H1 (cell line): ENCODE results near the gene DENND2C. TPM values are rescaled to one million over a fixed set of nuclear protein-coding genes. Genes with fewer than 3 reads are reported as not detected.

ENCODE experiments used
- CTCF ChIA-PET: fragments of 300-600 bp; sonication (Branson Sonifier 250); formaldehyde crosslinking; loops from one replicate; lab custom pipeline; 2021; ENCODE audit not compliant: partially characterized antibody; lab: Charles Lee
- POLR2A ChIA-PET: fragments of 300-600 bp; sonication (Branson Sonifier 250); formaldehyde crosslinking; loops from one replicate; lab custom pipeline; 2021; ENCODE audit warnings: inconsistent platforms; ENCODE audit not compliant: partially characterized antibody; lab: Charles Lee
- DNase-seq, 2 experiments: peaks; one replicate each; pipeline versions ENCODE4 v3.0.0 to v3.0.0-alpha.2; 2010 to 2022; ENCODE audit warnings: low spot score in 2 of 2, low read depth in 1 of 2, mixed read lengths in 1 of 2
- FAIRE-seq: peaks from 2 replicates; lab custom pipeline; 2011; peaks lifted over from hg19 to GRCh38; lab: Jason Lieb, UNC
- H2AFZ ChIP-seq: 2 replicates; pipeline ENCODE4 v1.8.1; 2012; ENCODE audit warnings: low read length, inconsistent platforms
- H2AK5ac ChIP-seq: 2 replicates; pipeline ENCODE4 v1.6.1; 2013; ENCODE audit warnings: low read depth, low read length
- H2BK120ac ChIP-seq: replicated peaks from 2 replicates; pipeline ENCODE3; 2013; ENCODE audit warnings: low read depth, low read length, inconsistent platforms
- H2BK12ac ChIP-seq: 2 replicates; pipeline ENCODE4 v1.6.1; 2013; ENCODE audit warnings: low read depth, low read length
- H2BK15ac ChIP-seq: 2 replicates; pipeline ENCODE4 v1.6.1; 2013; ENCODE audit warnings: low read length
- H2BK20ac ChIP-seq: 2 replicates; pipeline ENCODE4 v1.6.1; 2013; ENCODE audit warnings: low read length
- H2BK5ac ChIP-seq: 2 replicates; pipeline ENCODE4 v1.6.1; 2013; ENCODE audit warnings: low read depth, low read length
- H3K14ac ChIP-seq: 2 replicates; pipeline ENCODE4 v1.6.1; 2013; ENCODE audit warnings: inconsistent platforms; ENCODE audit not compliant: insufficient read length
- H3K18ac ChIP-seq: 2 replicates; pipeline ENCODE4 v1.6.1; 2013; ENCODE audit warnings: low read length; ENCODE audit errors: extremely low read depth
- H3K23ac ChIP-seq: 2 replicates; pipeline ENCODE4 v1.6.1; 2013; ENCODE audit warnings: inconsistent platforms; ENCODE audit not compliant: insufficient read length
- H3K23me2 ChIP-seq: 2 replicates; pipeline ENCODE4 v1.6.1; 2013; ENCODE audit warnings: low read depth, low read length
- H3K27ac ChIP-seq: 2 replicates; pipeline ENCODE4 v1.6.1; 2011; ENCODE audit warnings: low read depth, low read length, inconsistent platforms
- H3K27me3 ChIP-seq, 4 experiments: replicated peaks in 1 of 4; 1 replicate in 1 of 4; 2 replicates in 3 of 4; pipeline versions ENCODE4 v1.6.1 to v1.8.1; 2011 to 2013; ENCODE audit warnings: low read length in 3 of 4, mild to moderate bottlenecking in 3 of 4, inconsistent platforms in 2 of 4, mixed read lengths in 2 of 4, moderate library complexity in 1 of 4; ENCODE audit not compliant: control insufficient read depth in 3 of 4, insufficient read depth in 3 of 4; ENCODE audit errors: extremely low read depth in 1 of 4
- H3K36me3 ChIP-seq, 4 experiments: 2 replicates each; pipeline versions ENCODE4 v1.6.1 to v1.8.1; 2011 to 2013; ENCODE audit warnings: mild to moderate bottlenecking in 4 of 4, low read length in 3 of 4, moderate library complexity in 2 of 4, control low read depth in 1 of 4, inconsistent platforms in 1 of 4; ENCODE audit not compliant: insufficient read depth in 4 of 4, control insufficient read depth in 2 of 4
- H3K4ac ChIP-seq: replicated peaks from 2 replicates; pipeline ENCODE3; 2013; ENCODE audit warnings: low read length, low read depth, mixed read lengths, inconsistent platforms; ENCODE audit not compliant: insufficient read length
- H3K4me1 ChIP-seq, 4 experiments: replicated peaks in 1 of 4; 1 replicate in 1 of 4; 2 replicates in 3 of 4; pipeline versions ENCODE4 v1.6.1 to v1.8.1; 2011 to 2013; ENCODE audit warnings: low read length in 3 of 4, inconsistent platforms in 2 of 4, mixed read lengths in 1 of 4; ENCODE audit not compliant: insufficient read depth in 4 of 4, control insufficient read depth in 3 of 4
- H3K4me2 ChIP-seq, 2 experiments: 2 replicates each; pipeline versions ENCODE4 v1.6.1 to v1.8.1; 2011 to 2013; ENCODE audit warnings: low read depth in 2 of 2, low read length in 2 of 2, control low read depth in 1 of 2, inconsistent platforms in 1 of 2, mild to moderate bottlenecking in 1 of 2; ENCODE audit not compliant: insufficient read depth in 1 of 2
- H3K4me3 ChIP-seq, 4 experiments: fragments of 200-600, 300-600 bp in 1 of 4; sonication (generic), shearing (Covaris generic), sonication (Bioruptor Twin) in 1 of 4; 2 replicates each; pipeline versions ENCODE4 v1.5.1 to v1.8.1; 2011 to 2016; ENCODE audit warnings: low read length in 4 of 4, low read depth in 3 of 4, control low read depth in 2 of 4, inconsistent platforms in 2 of 4, mild to moderate bottlenecking in 2 of 4, mixed read lengths in 1 of 4, moderate library complexity in 1 of 4; ENCODE audit not compliant: insufficient read depth in 2 of 4; ENCODE audit errors: extremely low read depth in 1 of 4
- H3K56ac ChIP-seq: replicated peaks from 2 replicates; pipeline ENCODE3; 2013; ENCODE audit warnings: low read depth, mild to moderate bottlenecking, mixed read lengths, low read length, inconsistent platforms; ENCODE audit not compliant: insufficient read length
- H3K79me1 ChIP-seq: 2 replicates; pipeline ENCODE4 v1.6.1; 2013; ENCODE audit warnings: low read depth, low read length, control low read depth
- H3K79me2 ChIP-seq, 2 experiments: 2 replicates each; pipeline versions ENCODE4 v1.6.1 to v1.8.1; 2012 to 2013; ENCODE audit warnings: low read length in 2 of 2, mild to moderate bottlenecking in 2 of 2, inconsistent platforms in 1 of 2; ENCODE audit not compliant: insufficient read depth in 2 of 2, control insufficient read depth in 1 of 2
- H3K9ac ChIP-seq, 4 experiments: replicated peaks in 1 of 4; 1 replicate in 1 of 4; 2 replicates in 3 of 4; pipeline versions ENCODE4 v1.6.1 to v1.8.1; 2011 to 2013; ENCODE audit warnings: low read depth in 3 of 4, low read length in 3 of 4, control low read depth in 2 of 4, mild to moderate bottlenecking in 2 of 4, moderate library complexity in 2 of 4, inconsistent platforms in 1 of 4; ENCODE audit errors: extremely low read depth in 1 of 4
- H3K9me3 ChIP-seq, 2 experiments: 2 replicates each; pipeline versions ENCODE4 v1.6.1 to v1.8.1; 2012 to 2013; ENCODE audit warnings: mild to moderate bottlenecking in 2 of 2, moderate library complexity in 2 of 2, control low read depth in 1 of 2, inconsistent platforms in 1 of 2, low read depth in 1 of 2, low read length in 1 of 2, mixed read lengths in 1 of 2; ENCODE audit not compliant: insufficient read depth in 2 of 2
- H4K20me1 ChIP-seq, 2 experiments: replicated peaks in 1 of 2; 2 replicates each; pipeline versions ENCODE3 to v1.8.1; 2011 to 2013; ENCODE audit warnings: inconsistent platforms in 2 of 2, low read length in 2 of 2, mild to moderate bottlenecking in 1 of 2; ENCODE audit not compliant: insufficient read depth in 2 of 2, control insufficient read depth in 1 of 2
- H4K5ac ChIP-seq: 2 replicates; pipeline ENCODE4 v1.6.1; 2013; ENCODE audit warnings: low read length, low read depth, mixed read lengths, inconsistent platforms; ENCODE audit not compliant: insufficient read length
- H4K8ac ChIP-seq: 2 replicates; pipeline ENCODE4 v1.8.0; 2013; ENCODE audit warnings: mild to moderate bottlenecking, moderate library complexity, low read length, inconsistent platforms; ENCODE audit not compliant: insufficient read depth; ENCODE audit errors: extremely low read depth
- H4K91ac ChIP-seq: replicated peaks from 2 replicates; pipeline ENCODE3; 2013; ENCODE audit warnings: low read length, mixed read lengths, inconsistent platforms; ENCODE audit not compliant: insufficient read length
- CREB1 ChIP-seq: IDR thresholded peaks from 2 replicates; pipeline ENCODE4 v1.6.1; 2012; ENCODE audit warnings: inconsistent platforms
- HDAC6 ChIP-seq: IDR thresholded peaks from one replicate; pipeline ENCODE4 v1.7.1; 2012; ENCODE audit warnings: low read depth, mild to moderate bottlenecking, inconsistent platforms, low read length, moderate library complexity
- JUN ChIP-seq: IDR thresholded peaks from 2 replicates; pipeline ENCODE4 v1.6.1; 2011; ENCODE audit warnings: low read depth, mild to moderate bottlenecking, improper control_type of control experiment, low read length
- SIX5 ChIP-seq: IDR thresholded peaks from 2 replicates; pipeline ENCODE4 v1.6.1; 2011; ENCODE audit warnings: mild to moderate bottlenecking, low read depth, low read length
- WGBS, 2 experiments: shearing (Covaris generic) in 1 of 2; methylation state at CpG; one replicate each; pipeline versions ENCODE4 v1.1.6 to v1.1.7; 2013 to 2015; ENCODE audit warnings: low lambda C conversion rate in 2 of 2, mixed read lengths in 2 of 2, inconsistent platforms in 1 of 2, low coverage in 1 of 2, missing lambda C conversion rate in 1 of 2; ENCODE audit not compliant: insufficient replicate concordance in 2 of 2, insufficient coverage in 1 of 2, insufficient read length in 1 of 2; ENCODE audit errors: extremely low coverage in 1 of 2, missing lambda C conversion rate in 1 of 2; 5-methylcytosine and 5-hydroxymethylcytosine counted together
- long read RNA-seq, 2 experiments: library from RNA in 1 of 2; library from capped mRNA in 1 of 2; stranded (forward); transcript quantifications; one replicate each; pipeline ENCODE4 v2.0.0, GENCODE V29; 2021; ENCODE audit warnings: inconsistent platforms in 1 of 2
- polyA minus RNA-seq, 3 experiments: library from RNA; depleted of rRNA, polyadenylated mRNA; stranded (reverse); fragments of >200 nt; gene quantifications; 1 replicate in 2 of 3; 2 replicates in 1 of 3; pipeline ENCODE4 v1.2.3, GENCODE V29; 2011
- polyA plus RNA-seq, 7 experiments: library from polyadenylated mRNA; depleted of rRNA in 3 of 7; stranded (reverse) in 5 of 7; unstranded in 2 of 7; fragments of >200 nt in 5 of 7; fragments of 200-250 nt in 2 of 7; gene quantifications; 1 replicate in 5 of 7; 2 replicates in 1 of 7; 4 replicates in 1 of 7; pipeline versions ENCODE4 v1.2.1 to v1.2.3, GENCODE V29; 2011 to 2013; ENCODE audit warnings: missing spikeins in 2 of 7, mixed read lengths in 2 of 7
- total RNA-seq: library from RNA; stranded (reverse); fragmentation: NEBNext Ultra II Directional; extraction: Animal tissue kit (Norgen Biotek cat#: 25700); gene quantifications from 2 replicates; pipeline ENCODE4 v1.2.1, GENCODE V29; 2021
- TF ChIP-seq, protein P1 (sequence below): IDR thresholded peaks from 2 replicates; pipeline ENCODE4 v1.6.1; 2011; ENCODE audit warnings: low read depth, mild to moderate bottlenecking, low read length; ENCODE audit not compliant: insufficient read depth

The DENND2C gene, protein sequence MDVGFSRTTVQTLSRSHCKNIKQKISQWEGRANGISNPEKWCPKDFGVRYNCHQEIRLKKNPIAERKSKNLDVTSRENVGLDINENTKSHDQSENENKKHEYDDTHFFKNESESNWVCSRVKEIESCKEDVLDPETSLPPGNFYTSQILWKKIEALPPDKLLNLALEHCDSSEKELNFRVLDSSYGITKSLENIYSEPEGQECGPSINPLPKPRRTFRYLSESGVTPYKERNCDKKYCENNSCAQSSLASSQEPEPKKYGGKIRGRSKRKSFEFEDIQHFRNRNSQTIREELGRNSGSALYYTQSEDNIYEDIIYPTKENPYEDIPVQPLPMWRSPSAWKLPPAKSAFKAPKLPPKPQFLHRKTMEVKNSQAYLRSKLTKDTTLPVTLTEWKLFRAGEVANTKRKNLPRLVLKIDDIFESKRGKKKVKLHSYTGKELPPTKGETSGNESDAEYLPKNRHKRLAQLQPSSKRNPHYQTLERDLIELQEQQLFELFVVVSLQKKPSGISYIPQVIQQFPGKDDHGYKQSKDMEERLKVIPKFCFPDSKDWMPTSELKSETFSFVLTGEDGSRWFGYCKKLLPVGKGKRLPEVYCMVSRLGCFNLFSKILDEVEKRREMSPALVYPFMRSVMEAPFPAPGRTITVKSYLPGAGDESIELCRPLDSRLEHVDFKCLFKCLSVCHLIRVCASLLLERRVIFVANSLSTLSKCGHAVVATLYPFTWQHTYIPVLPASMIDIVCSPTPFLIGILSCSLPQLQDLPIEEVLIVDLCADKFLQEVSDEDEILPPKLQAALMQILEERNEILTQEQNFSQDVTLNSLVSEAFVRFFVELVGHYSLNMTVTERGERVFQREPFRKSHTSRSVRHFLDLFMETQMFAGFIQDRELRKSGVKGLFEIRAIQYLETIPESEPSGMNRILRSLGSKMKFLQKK
- 4.1 and 5.5 TPM in 2 replicates for total RNA-seq
- 0.96 and 1.8 TPM in 2 replicates for polyA plus RNA-seq (2011; rRNA removed)
- 1.2 TPM for polyA plus RNA-seq (2011; cell fraction: cytosol; rRNA removed)
- 1.2 TPM for polyA plus RNA-seq (2011; cell fraction: nucleus; rRNA removed)
- polyA plus RNA-seq (2012, experiment 1 of 2): 1.9 to 2.6 TPM (median 2.1 TPM) in 4 replicates
- polyA plus RNA-seq (2012, experiment 2 of 2): 0.29 TPM
- polyA plus RNA-seq (2013, experiment 1 of 2): 2.7 TPM
- 2.6 TPM for polyA plus RNA-seq (2013, experiment 2 of 2)
- polyA minus RNA-seq (2011; rRNA and poly(A)+ RNA removed): 4.9 TPM in 2 replicates
- polyA minus RNA-seq (2011; cell fraction: cytosol; rRNA and poly(A)+ RNA removed): 1.7 TPM
- 3.7 TPM for polyA minus RNA-seq (2011; cell fraction: nucleus; rRNA and poly(A)+ RNA removed)
- long read RNA-seq, experiment 1, partial matches to known transcripts: 1 of 1 reads
- long read RNA-seq, experiment 1, other reads (novel, unspliced or antisense): 0 of 1 reads
- long read RNA-seq, experiment 2: 0 reads

DNA sequence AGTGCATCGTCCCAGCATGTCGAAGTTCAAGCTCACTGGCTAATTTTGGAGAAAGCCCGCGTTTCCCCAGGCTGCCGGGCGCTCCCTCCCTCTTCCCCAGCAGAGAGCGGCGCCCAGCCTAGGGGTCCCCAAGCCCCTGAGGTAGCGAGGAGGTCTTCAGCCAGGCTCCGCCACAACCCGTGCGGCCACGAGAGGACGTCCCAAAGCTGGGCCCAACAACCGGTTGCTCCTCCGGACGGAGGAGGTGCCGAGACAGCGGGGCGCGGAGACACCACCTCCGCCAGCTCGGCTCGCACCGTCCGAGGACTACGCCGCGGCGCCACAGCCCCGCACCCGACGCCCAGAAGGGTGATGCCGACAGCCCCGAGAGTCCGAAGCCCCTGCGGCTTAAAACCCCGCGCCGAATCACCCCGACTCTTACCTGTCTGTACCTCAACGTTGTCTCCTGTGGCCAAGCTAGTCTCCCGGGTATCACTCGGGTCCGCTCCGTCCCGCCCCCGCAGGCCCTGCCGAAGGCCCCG is at the start of gene DENND2C:
TSS of gene DENND2C (minus strand) at position 488 of the 521 bp plus-strand sequence. CDS start 44,065 bp downstream, outside the sequence.
- H3K27ac ChIP-seq: no peak within 1 kb of the TSS
- H2BK15ac ChIP-seq: peak within 1 kb of the TSS; percentile 36; the same call in 1 of the 2 replicates
- H4K91ac ChIP-seq: no peak within 1 kb of the TSS
- peaks cover 10% of the 10 kb centered on the region for H3K23me2 ChIP-seq
- peak within 1 kb of the TSS; percentile 99 for H2AFZ ChIP-seq
- no peaks in the 10 kb centered on the region for H3K79me1 ChIP-seq
- CTCF ChIA-PET: interaction anchor here (1.1 to 1.3 kb wide), 3 partner anchors 24 to 287 kb away, joined by 3 to 4 read pairs (median 3); no protein-coding TSS in a partner anchor
- H3K9me3 ChIP-seq: no peaks in the 10 kb centered on the region
- H3K27me3 ChIP-seq: peaks cover 0 to 4% (median 2%) of the 10 kb centered on the region in 4 experiments; a peak in 2 of 7 replicates
- H3K14ac ChIP-seq: no peak within 1 kb of the TSS
- H3K4ac ChIP-seq: peak within 1 kb of the TSS; percentile 19
- no peak within 1 kb of the TSS for H3K23ac ChIP-seq
- H2BK120ac ChIP-seq: no peak within 1 kb of the TSS
- peak within 1 kb of the TSS; percentile 42; the same call in 1 of the 2 replicates for H4K8ac ChIP-seq
- 0% methylated on average over 18 of the region's 50 CpGs; no CpG with 5 or more reads in 1 of the 2 experiments for WGBS, 2 experiments
- POLR2A ChIA-PET: interaction anchor here (0.5 to 1.5 kb wide), 10 partner anchors 9 to 323 kb away, joined by 3 to 9 read pairs (median 4); partner anchors contain the start of genes CSDE1, NRAS and TRIM33
- no peak within 1 kb of the TSS for H2AK5ac ChIP-seq
- H3K36me3 ChIP-seq: no peaks in the 10 kb centered on the region
- peak within 1 kb of the TSS; percentile 79 to 82 (median 81) for H3K4me3 ChIP-seq
- no peak within 1 kb of the TSS for H2BK20ac ChIP-seq
- H3K56ac ChIP-seq: no peak within 1 kb of the TSS
- no peak for FAIRE-seq
- peak within 1 kb of the TSS; percentile 64 for H2BK12ac ChIP-seq
- H4K20me1 ChIP-seq: no peaks in the 10 kb centered on the region
- H4K5ac ChIP-seq: no peak within 1 kb of the TSS
- H3K4me2 ChIP-seq: peak within 1 kb of the TSS; percentile 93 to 100
- H3K18ac ChIP-seq: peak within 1 kb of the TSS; percentile 26; the same call in 1 of the 2 replicates
- H3K79me2 ChIP-seq: no peaks in the 10 kb centered on the region
- H3K4me1 ChIP-seq: peaks cover 0 to 4% (median 1%) of the 10 kb centered on the region in 4 experiments; a peak in 1 of 7 replicates
- H2BK5ac ChIP-seq: peak within 1 kb of the TSS; percentile 26; the same call in 1 of the 2 replicates
- DNase-seq: no peak
- H3K9ac ChIP-seq: peak within 1 kb of the TSS; percentile 38 to 72 (median 54); a peak in 6 of 7 replicates
- no peak for TF ChIP-seq HDAC6
- TF ChIP-seq CREB1: no peak
- no peak for TF ChIP-seq JUN
- no peak for TF ChIP-seq SIX5
- TF ChIP-seq, protein P1, sequence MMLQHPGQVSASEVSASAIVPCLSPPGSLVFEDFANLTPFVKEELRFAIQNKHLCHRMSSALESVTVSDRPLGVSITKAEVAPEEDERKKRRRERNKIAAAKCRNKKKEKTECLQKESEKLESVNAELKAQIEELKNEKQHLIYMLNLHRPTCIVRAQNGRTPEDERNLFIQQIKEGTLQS: no peak
